ENCODE data around the gene MARS1. TPM values are rescaled to one million over a fixed set of nuclear protein-coding genes. Genes with fewer than 3 reads are reported as not detected.
A peak's percentile ranks its signal among the peaks of the same experiment; 100 is the strongest.

MARS1 gene
- total RNA-seq, 1 donor from 2014 or later, result 141 TPM

DNA sequence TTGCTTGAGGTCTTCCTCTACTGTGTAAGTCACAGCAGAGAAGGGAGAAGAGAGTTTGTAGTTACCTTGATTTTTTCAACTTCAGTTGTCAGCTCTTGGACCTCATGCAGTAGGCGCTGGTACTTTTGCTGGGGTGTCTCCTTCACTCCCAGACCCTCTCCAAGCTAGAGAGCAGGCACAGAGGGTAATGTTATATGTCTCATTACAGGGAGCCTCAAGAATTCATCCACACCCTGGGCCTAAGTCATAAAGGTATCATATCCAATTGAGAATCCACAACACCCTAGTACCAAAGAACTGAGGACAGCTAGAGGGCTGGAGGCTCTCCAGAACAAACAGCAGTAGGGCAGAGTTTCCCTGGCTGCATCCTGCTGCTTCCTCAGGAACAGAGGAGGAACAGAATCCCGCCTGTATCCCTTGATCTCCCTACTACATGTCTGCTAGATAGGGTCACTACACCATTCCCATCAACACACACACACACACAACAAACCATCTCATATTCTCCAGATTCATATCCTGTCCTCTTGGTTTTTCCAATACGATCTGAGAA, 47.2 kb downstream of the MARS1 start:
- Histone ChIP-seq H3K36me3 (peaks cover 77% of the 10 kb centered on the region), H3K4me1 (no peaks in the 10 kb centered on the region), H3K27me3 (no peaks in the 10 kb centered on the region), H3K9me3 (no peaks in the 10 kb centered on the region), H3K27ac (no peak overlapping the region), H3K4me3 (no peak overlapping the region)
- DNase-seq (no peak), ATAC-seq (no peak)
- intact Hi-C loops (cut with DNase I), result no loop called here
- TF ChIP-seq, protein P1, sequence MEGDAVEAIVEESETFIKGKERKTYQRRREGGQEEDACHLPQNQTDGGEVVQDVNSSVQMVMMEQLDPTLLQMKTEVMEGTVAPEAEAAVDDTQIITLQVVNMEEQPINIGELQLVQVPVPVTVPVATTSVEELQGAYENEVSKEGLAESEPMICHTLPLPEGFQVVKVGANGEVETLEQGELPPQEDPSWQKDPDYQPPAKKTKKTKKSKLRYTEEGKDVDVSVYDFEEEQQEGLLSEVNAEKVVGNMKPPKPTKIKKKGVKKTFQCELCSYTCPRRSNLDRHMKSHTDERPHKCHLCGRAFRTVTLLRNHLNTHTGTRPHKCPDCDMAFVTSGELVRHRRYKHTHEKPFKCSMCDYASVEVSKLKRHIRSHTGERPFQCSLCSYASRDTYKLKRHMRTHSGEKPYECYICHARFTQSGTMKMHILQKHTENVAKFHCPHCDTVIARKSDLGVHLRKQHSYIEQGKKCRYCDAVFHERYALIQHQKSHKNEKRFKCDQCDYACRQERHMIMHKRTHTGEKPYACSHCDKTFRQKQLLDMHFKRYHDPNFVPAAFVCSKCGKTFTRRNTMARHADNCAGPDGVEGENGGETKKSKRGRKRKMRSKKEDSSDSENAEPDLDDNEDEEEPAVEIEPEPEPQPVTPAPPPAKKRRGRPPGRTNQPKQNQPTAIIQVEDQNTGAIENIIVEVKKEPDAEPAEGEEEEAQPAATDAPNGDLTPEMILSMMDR (IDR thresholded peaks at IDR 0.05), result no peak

DNA sequence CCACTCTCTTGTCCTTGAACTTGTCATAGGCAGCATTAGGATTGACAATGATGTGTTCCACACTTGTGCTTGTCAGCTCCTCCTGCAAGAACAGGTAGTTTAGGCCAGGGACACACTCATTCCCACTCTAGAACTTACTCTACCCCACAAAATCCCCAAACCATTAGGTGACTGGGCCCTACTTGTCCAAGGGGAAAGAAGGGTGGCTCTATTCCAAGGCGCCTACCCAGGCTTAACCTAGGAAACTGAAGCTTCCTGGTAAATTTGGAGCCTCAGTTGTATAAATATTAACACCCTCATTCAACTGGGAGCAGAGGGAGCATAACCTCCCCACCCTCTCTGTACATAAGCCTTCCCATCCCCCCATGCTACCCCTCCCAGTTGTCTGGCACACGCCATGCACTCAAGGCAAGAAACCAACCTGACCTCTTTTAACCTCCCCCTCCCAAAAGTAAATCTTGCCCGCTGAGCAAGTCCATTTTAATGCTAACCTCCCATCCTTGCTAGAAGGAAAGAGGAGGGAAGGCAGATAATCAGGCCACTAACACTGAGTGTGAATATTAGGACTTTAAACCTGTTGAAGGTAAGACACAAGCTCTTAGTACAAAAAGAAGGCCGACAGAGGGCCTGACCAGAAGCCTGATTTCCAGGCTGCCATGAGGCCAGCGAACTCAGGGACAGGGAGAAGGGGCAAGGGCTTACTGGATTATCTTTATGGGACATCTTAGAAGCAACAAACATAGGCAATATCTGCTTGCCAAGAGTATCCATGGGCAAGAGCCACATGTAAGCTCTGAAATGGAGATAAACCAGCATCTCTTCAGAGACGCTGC, 48.1 kb downstream of the MARS1 start:
- H3K36me3 ChIP-seq, result peaks cover 76% of the 10 kb centered on the region
- ATAC-seq, result no peak

DNA sequence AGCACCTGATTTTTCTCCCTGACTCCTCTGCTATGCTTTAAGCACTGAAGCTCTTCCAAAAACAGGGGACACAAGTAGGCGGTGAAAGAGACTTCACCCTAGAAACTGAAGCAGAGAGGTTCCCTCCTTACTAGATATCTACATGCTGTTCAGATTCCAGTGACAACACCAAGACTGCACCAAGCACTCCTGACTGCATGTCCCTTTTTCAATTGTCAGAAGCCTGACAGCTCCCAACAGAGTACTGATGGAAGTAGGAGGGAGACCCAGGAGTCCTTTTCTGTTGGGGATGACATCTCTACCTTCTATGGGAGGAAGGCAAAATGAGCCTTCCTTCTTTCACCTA, 48.7 kb downstream of the MARS1 start:
- ATAC-seq (no peak), DNase-seq (no peak)
- Histone ChIP-seq H3K27me3 (no peaks in the 10 kb centered on the region), H3K4me3 (no peak overlapping the region), H3K9me3 (no peaks in the 10 kb centered on the region), H3K36me3 (peaks cover 76% of the 10 kb centered on the region), H3K27ac (no peak overlapping the region), H3K4me1 (no peaks in the 10 kb centered on the region)
- TF ChIP-seq, protein P1 (IDR thresholded peaks at IDR 0.05), result no peak
- intact Hi-C loops (cut with DNase I), result no loop called here

More for the DNA sequence above, 48.1 kb downstream of the MARS1 start:
- TF ChIP-seq, protein P1 (IDR thresholded peaks at IDR 0.05), result no peak
- intact Hi-C loops (cut with DNase I), result no loop called here
- Histone ChIP-seq H3K4me3 (no peak overlapping the region), H3K27me3 (no peaks in the 10 kb centered on the region), H3K27ac (no peak overlapping the region), H3K9me3 (no peaks in the 10 kb centered on the region), H3K4me1 (no peaks in the 10 kb centered on the region)
- peak; percentile 0 for DNase-seq

DNA sequence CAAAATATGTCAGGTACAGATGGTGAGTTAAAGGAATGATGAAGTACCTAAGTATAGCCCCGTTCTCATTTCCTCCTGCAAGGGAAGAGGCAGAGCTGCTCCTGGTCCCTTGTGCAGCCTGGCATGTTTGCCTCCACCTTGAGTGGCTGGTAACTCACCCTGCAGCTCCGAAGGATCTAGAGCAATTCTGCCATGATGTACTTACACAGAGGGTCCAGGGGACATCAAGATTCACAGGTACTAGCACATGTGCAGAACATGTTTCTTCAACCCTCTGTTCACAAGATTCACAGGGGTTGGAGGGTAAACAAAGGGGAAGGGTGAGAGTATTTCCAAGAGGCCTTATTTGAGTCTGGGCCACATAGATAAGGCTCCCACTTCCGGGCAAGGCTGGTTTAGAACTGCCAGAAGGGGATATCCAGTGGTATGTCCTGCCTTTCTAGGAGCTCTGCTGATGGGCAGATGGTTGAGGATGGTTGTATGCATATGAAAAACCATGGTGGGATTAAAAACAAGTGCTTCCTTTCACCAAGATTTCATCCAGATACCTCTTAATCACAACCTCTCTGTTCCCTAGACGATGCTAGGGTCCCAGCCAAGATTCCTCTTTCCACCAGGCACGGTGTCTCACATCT, 51.4 kb downstream of the MARS1 start:
- Histone ChIP-seq H3K36me3 (peaks cover 60% of the 10 kb centered on the region), H3K9me3 (no peaks in the 10 kb centered on the region), H3K4me3 (no peak overlapping the region), H3K27me3 (no peaks in the 10 kb centered on the region), H3K27ac (no peak overlapping the region), H3K4me1 (no peaks in the 10 kb centered on the region)
- intact Hi-C loops (cut with DNase I), result no loop called here
- DNase-seq, result peak; percentile 7
- TF ChIP-seq, protein P1 (IDR thresholded peaks at IDR 0.05), result no peak
- ATAC-seq, result no peak

DNA sequence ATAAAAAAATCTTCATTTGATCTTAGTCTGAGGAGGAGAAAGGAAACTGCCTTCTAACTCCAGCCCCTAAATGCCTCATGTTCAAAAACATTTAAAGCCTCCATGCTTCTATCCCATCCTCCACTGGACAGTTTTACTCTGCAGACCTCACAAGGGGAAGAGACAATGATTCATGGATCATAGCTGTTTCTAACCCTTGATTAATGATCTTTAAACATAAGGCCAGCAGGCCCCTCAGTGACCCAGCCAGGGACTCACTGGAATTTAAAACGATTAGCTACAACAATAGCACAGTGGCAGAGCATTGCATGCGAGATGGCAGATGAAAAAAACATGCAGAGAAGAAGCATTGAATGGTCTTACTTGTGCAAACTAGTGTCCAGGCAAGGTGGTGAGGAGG, 53.1 kb downstream of the MARS1 start:
- ATAC-seq (no peak), DNase-seq (no peak)
- H3K4me3 ChIP-seq, result no peak overlapping the region
- peaks cover 6% of the 10 kb centered on the region for H3K4me1 ChIP-seq
- no peaks in the 10 kb centered on the region for H3K9me3 ChIP-seq
- no peaks in the 10 kb centered on the region for H3K27me3 ChIP-seq
- TF ChIP-seq, protein P1 (IDR thresholded peaks at IDR 0.05), result no peak
- no peak overlapping the region for H3K27ac ChIP-seq
- intact Hi-C loops (cut with DNase I), result no loop called here
- H3K36me3 ChIP-seq, result peaks cover 43% of the 10 kb centered on the region
